K562 (cell line): ENCODE data around the gene MBNL2. TPM values are rescaled to one million over a fixed set of nuclear protein-coding genes. Genes with fewer than 3 reads are reported as not detected.

Source experiments
- ATAC-seq: fragments of 200-7000 bp; cut with Tn5 transposase; 3 replicates; pipeline ENCODE4 v1.9.1; 2020; ENCODE audit warnings: moderate library complexity
- BruUV-seq: library from RNA; stranded (reverse); fragments of 400-500 nt; replicated peaks from 2 replicates; lab custom pipeline; 2021; lab: Mats Ljungman, UMichigan
- CTCF ChIA-PET: fragments of 300-600 bp; formaldehyde crosslinking; extraction: SDS; loops from one replicate; lab custom pipeline; 2021; ENCODE audit warnings: low intra/inter-chr PET ratio; lab: Yijun Ruan, JAX
- POLR2A ChIA-PET: fragments of 300-600, 350-650 bp; sonication (Branson Sonifier 250); formaldehyde crosslinking; extraction: SDS; loops from one replicate; lab custom pipeline; 2021; ENCODE audit warnings: antibody characterized with exemption, inconsistent platforms; lab: Yijun Ruan, JAX
- DNase-seq, 4 experiments: peaks; one replicate each; pipeline versions ENCODE4 v3.0.0 to v3.0.0-alpha.2; 2011 to 2018; ENCODE audit warnings: low spot score in 3 of 4, mixed read lengths in 3 of 4; ENCODE audit errors: extremely low read depth in 1 of 4
- FAIRE-seq: peaks from 2 replicates; lab custom pipeline; 2011; peaks lifted over from hg19 to GRCh38; lab: Jason Lieb, UNC
- H2AFZ ChIP-seq: 2 replicates; pipeline ENCODE4 v1.6.0; 2011; ENCODE audit warnings: low read depth, low read length, control low read depth, inconsistent platforms
- H3K27ac ChIP-seq: fragments of 200-600 bp; 3 replicates; pipeline ENCODE4 v1.8.0; 2011; ENCODE audit warnings: low read depth, mild to moderate bottlenecking, control low read depth, inconsistent platforms, low read length, moderate library complexity, mixed read lengths; ENCODE audit errors: extremely low read depth
- H3K27me3 ChIP-seq, 2 experiments: fragments of 300-600 bp in 1 of 2; 2 replicates in 1 of 2; 3 replicates in 1 of 2; pipeline versions ENCODE4 v1.6.0 to v1.8.0; 2011; ENCODE audit warnings: inconsistent platforms in 2 of 2, low read length in 2 of 2, mild to moderate bottlenecking in 1 of 2, mixed read lengths in 1 of 2, moderate library complexity in 1 of 2; ENCODE audit not compliant: control insufficient read depth in 2 of 2, insufficient read depth in 2 of 2
- H3K36me3 ChIP-seq: fragments of 300-600 bp; 3 replicates; pipeline ENCODE4 v1.8.0; 2011; ENCODE audit warnings: mild to moderate bottlenecking, low read length, inconsistent platforms; ENCODE audit not compliant: control insufficient read depth, insufficient read depth
- H3K4me1 ChIP-seq, 2 experiments: fragments of 200-600 bp in 1 of 2; replicated peaks in 1 of 2; 2 replicates in 1 of 2; 3 replicates in 1 of 2; pipeline versions ENCODE4 v1.5.1 to v1.8.0; 2011; ENCODE audit warnings: inconsistent platforms in 2 of 2, low read length in 2 of 2, mild to moderate bottlenecking in 1 of 2, mixed read lengths in 1 of 2, moderate library complexity in 1 of 2; ENCODE audit not compliant: control insufficient read depth in 2 of 2, insufficient read depth in 2 of 2
- H3K4me2 ChIP-seq: 2 replicates; pipeline ENCODE4 v1.6.1; 2011; ENCODE audit warnings: low read length, control low read depth, inconsistent platforms, mixed read lengths; ENCODE audit not compliant: insufficient read depth
- H3K4me3 ChIP-seq: fragments of 200-600 bp; sonication (generic), shearing (Covaris generic); 2 replicates; pipeline ENCODE4 v1.5.1; 2016; ENCODE audit warnings: control low read depth, inconsistent platforms
- H3K79me2 ChIP-seq: fragments of 200-600 bp; 3 replicates; pipeline ENCODE4 v1.8.0; 2011; ENCODE audit warnings: low read length, inconsistent platforms; ENCODE audit not compliant: control insufficient read depth, insufficient read depth
- H3K9ac ChIP-seq, 2 experiments: 2 replicates each; pipeline versions ENCODE4 v1.6.0 to v1.6.1; 2011; ENCODE audit warnings: low read depth in 2 of 2, low read length in 2 of 2, control low read depth in 1 of 2, inconsistent platforms in 1 of 2, mild to moderate bottlenecking in 1 of 2, mixed read lengths in 1 of 2; ENCODE audit not compliant: insufficient read depth in 1 of 2
- H3K9me1 ChIP-seq: one replicate; pipeline ENCODE4 v1.6.0; 2011; ENCODE audit warnings: inconsistent platforms, mild to moderate bottlenecking, low read length, moderate library complexity; ENCODE audit not compliant: control insufficient read depth, insufficient read depth
- H3K9me3 ChIP-seq: replicated peaks from 2 replicates; pipeline ENCODE4 v1.5.1; 2011; ENCODE audit warnings: low read depth, low read length, inconsistent platforms; ENCODE audit not compliant: control insufficient read depth, insufficient read depth
- H4K20me1 ChIP-seq: replicated peaks from 2 replicates; pipeline ENCODE4 v1.6.1; 2011; ENCODE audit warnings: low read length, inconsistent platforms, mixed read lengths; ENCODE audit not compliant: control insufficient read depth, insufficient read depth
- CHCHD3 ChIP-seq: fragments of 250-450 bp; sonication (Bioruptor Pico); IDR thresholded peaks from 2 replicates; pipeline ENCODE4 v2.1.2; 2022; ENCODE audit warnings: mild to moderate bottlenecking
- FOXK2 ChIP-seq, 2 experiments: fragments of 450-650 bp; IDR thresholded peaks in 1 of 2; conservative IDR thresholded peaks in 1 of 2; 2 replicates each; pipeline ENCODE4 v1.6.1; 2016; ENCODE audit warnings: low read depth in 2 of 2, mild to moderate bottlenecking in 1 of 2
- GATA2 ChIP-seq: sonication (generic); formaldehyde crosslinking; IDR thresholded peaks from 2 replicates; pipeline ENCODE4 v1.4.0; 2020; ENCODE audit warnings: mild to moderate bottlenecking, missing genetic modification reagents
- HNRNPUL1 ChIP-seq: fragments of 200-400 bp; formaldehyde crosslinking; IDR thresholded peaks from 2 replicates; pipeline ENCODE4 v1.6.1; 2017; ENCODE audit warnings: low read length
- IRF1 ChIP-seq: sonication (generic); formaldehyde crosslinking; IDR thresholded peaks from 2 replicates; pipeline ENCODE4 v1.8.0; 2022; ENCODE audit warnings: missing genetic modification reagents, mild to moderate bottlenecking, borderline replicate concordance
- MCM5 ChIP-seq: fragments of 450-650 bp; IDR thresholded peaks from 2 replicates; pipeline ENCODE4 v1.6.1; 2016; ENCODE audit warnings: low read depth
- MLLT1 ChIP-seq, 2 experiments: fragments of 450-650 bp; IDR thresholded peaks; 2 replicates each; pipeline ENCODE4 v1.6.1; 2016
- MYNN ChIP-seq, 2 experiments: sonication (generic); formaldehyde crosslinking in 1 of 2; IDR thresholded peaks; 2 replicates each; pipeline versions ENCODE4 v1.5.0 to v1.6.1; 2016 to 2020; ENCODE audit warnings: antibody characterized with exemption in 1 of 2, missing genetic modification reagents in 1 of 2
- NBN ChIP-seq: fragments of 450-650 bp; IDR thresholded peaks from 2 replicates; pipeline ENCODE4 v1.6.1; 2016; ENCODE audit warnings: low read depth, mild to moderate bottlenecking
- RBBP5 ChIP-seq: fragments of 200-600 bp; sonication (generic); IDR thresholded peaks from 2 replicates; pipeline ENCODE4 v1.6.1; 2012; ENCODE audit warnings: borderline replicate concordance, mild to moderate bottlenecking, low read length, control low read depth, inconsistent platforms; ENCODE audit not compliant: insufficient read depth, poor library complexity, severe bottlenecking
- RBFOX2 ChIP-seq: fragments of 200-400 bp; formaldehyde crosslinking; IDR thresholded peaks from 2 replicates; pipeline ENCODE4 v1.6.1; 2017; ENCODE audit warnings: low read depth, mild to moderate bottlenecking, low read length, moderate library complexity
- UBTF ChIP-seq, 2 experiments: IDR thresholded peaks; 2 replicates each; pipeline ENCODE4 v1.6.1; 2012; ENCODE audit warnings: improper control_type of control experiment in 2 of 2, low read depth in 2 of 2, low read length in 2 of 2, borderline replicate concordance in 1 of 2
- ZFX ChIP-seq: sonication (generic); formaldehyde crosslinking; IDR thresholded peaks from 2 replicates; pipeline ENCODE4 v1.8.0; 2022; ENCODE audit warnings: mild to moderate bottlenecking, missing genetic modification reagents, moderate library complexity
- ZNF347 ChIP-seq: fragments of 450-650 bp; formaldehyde crosslinking; IDR thresholded peaks from 2 replicates; pipeline ENCODE4 v1.4.0; 2020; ENCODE audit warnings: low read depth, mild to moderate bottlenecking, moderate library complexity
- WGBS: fragments of 100-300 bp; shearing (Covaris generic); methylation state at CpG from one replicate; pipeline ENCODE4 v1.1.6; 2016; ENCODE audit warnings: low coverage, mixed read lengths; ENCODE audit not compliant: insufficient coverage; ENCODE audit errors: missing lambda C conversion rate; 5-methylcytosine and 5-hydroxymethylcytosine counted together
- in situ Hi-C: fragments of 300-500 bp; cut with MboI; formaldehyde crosslinking; loops from 4 replicates; pipeline ENCODE4 v1.15.0; 2018; ENCODE audit warnings: inconsistent platforms, mixed read lengths
- intact Hi-C: fragments of 100-400 bp; cut with micrococcal nuclease; formaldehyde crosslinking; loops from 2 replicates; pipeline ENCODE4 v1.14.2; 2022
- polyA plus RNA-seq, 8 experiments: library from polyadenylated mRNA; depleted of rRNA in 4 of 8; stranded (reverse) in 5 of 8; unstranded in 3 of 8; fragments of >200 nt; fragmentation: Nextera tagmentation in 2 of 8; fragmentation: Illumina TruSeq in 1 of 8; extraction: Ambion mirVana in 2 of 8; extraction: Trizol in 1 of 8; gene quantifications; 2 replicates each; pipeline versions ENCODE4 v1.2.1 to v1.2.3, GENCODE V29; 2011 to 2014; ENCODE audit warnings: inconsistent platforms in 1 of 8, missing spikeins in 1 of 8
- total RNA-seq, 7 experiments: library from RNA; depleted of rRNA in 6 of 7; stranded (reverse); fragments of >200 nt in 6 of 7; fragmentation: Illumina TruSeq in 2 of 7; extraction: Trizol in 2 of 7; gene quantifications; 2 replicates each; pipeline versions ENCODE4 v1.2.1 to v1.2.3, GENCODE V29; 2011 to 2021; ENCODE audit warnings: low replicate concordance in 1 of 7

The MBNL2 gene
- total and polyA plus RNA-seq, 9 of the 15 experiments (the other 6 are each of a cell fraction or from before 2014, with no cell fraction given): 7.0 to 24.8 (median 13.8) TPM

GRCh38 chr13:97225533-97225932 is 3.4 kb downstream of the MBNL2 start:
- H3K4me2 ChIP-seq: peak overlapping the region; percentile 86
- peak overlapping the region; percentile 81 for H3K27ac ChIP-seq
- no peak for TF ChIP-seq CHCHD3 (CRISPR knock-in tag)
- TF ChIP-seq MCM5: no peak
- TF ChIP-seq NBN: no peak
- TF ChIP-seq RBFOX2: peak; percentile 20; the same call in 1 of the 2 replicates
- no peak for TF ChIP-seq FOXK2 (conservative IDR thresholded peaks at IDR 0.05 in 1 of 2, IDR thresholded peaks at IDR 0.05 in 1 of 2; ENCODE audit: low read depth in 2 of 2)
- TF ChIP-seq RBBP5: peak; percentile 47
- TF ChIP-seq MYNN (IDR thresholded peaks at IDR 0.05): no peak
- TF ChIP-seq MYNN (CRISPR knock-in tag; IDR thresholded peaks at IDR 0.05): no peak
- no peak for TF ChIP-seq UBTF (IDR thresholded peaks at IDR 0.05; ENCODE audit: borderline replicate concordance in 1 of 2, low read depth in 2 of 2, low read length in 2 of 2)
- peak; percentile 52; the same call in 1 of the 2 replicates for TF ChIP-seq ZFX (CRISPR knock-in tag)
- TF ChIP-seq MLLT1 (IDR thresholded peaks at IDR 0.05): 0 out of 4 replicates have a peak, but pooled peaks of 1 of the 2 experiments have one; percentile 19
- TF ChIP-seq IRF1 (CRISPR knock-in tag): no peak
- no peak for TF ChIP-seq HNRNPUL1
- TF ChIP-seq GATA2 (CRISPR knock-in tag): no peak
- no peak for TF ChIP-seq ZNF347 (CRISPR knock-in tag)
- H3K9me1 ChIP-seq: no peaks in the 10 kb centered on the region
- H3K4me1 ChIP-seq: peaks cover 0 to 34% of the 10 kb centered on the region in 2 experiments; a peak in 4 of 5 replicates
- peaks cover 87% of the 10 kb centered on the region for H3K79me2 ChIP-seq
- POLR2A ChIA-PET: interaction anchor here (0.5 to 3.6 kb wide), 5 partner anchors 10 to 674 kb away, joined by 3 to 15 read pairs (median 4); no protein-coding TSS in a partner anchor
- in situ Hi-C loops: no loop called here
- no peaks in the 10 kb centered on the region for H3K27me3 ChIP-seq
- no peaks in the 10 kb centered on the region for H3K9me3 ChIP-seq
- no peak for FAIRE-seq
- H3K9ac ChIP-seq: peak overlapping the region; percentile 83 to 85; a peak in 3 of 4 replicates
- H3K4me3 ChIP-seq: peak overlapping the region; percentile 63
- intact Hi-C loops: loop anchor here (1.0 to 10.0 kb wide), 3 partner anchors 35 to 209 kb away; partner anchors contain the start of gene RAP2A
- peak; percentile 20 for ATAC-seq
- no peak overlapping the region for H2AFZ ChIP-seq
- peaks cover 11% of the 10 kb centered on the region for H4K20me1 ChIP-seq
- no TSS peak for BruUV-seq
- no peaks in the 10 kb centered on the region; the same call in 2 of the 3 replicates for H3K36me3 ChIP-seq
- no peak for DNase-seq
- CTCF ChIA-PET: no interaction called here
- 4% methylated on average over 4 of the region's 4 CpGs for WGBS
